SK-N-SH treated with all-trans-retinoic acid at 6 μM for 48 hours (cell line): Measurements from ENCODE around the gene PPP2R2C.

Experiments used
- ARNTL ChIP-seq: fragments of 450-650 bp; formaldehyde crosslinking; IDR thresholded peaks from 2 replicates; pipeline ENCODE4 v1.5.0; 2020; ENCODE audit warnings: low read depth, mild to moderate bottlenecking, moderate library complexity, borderline replicate concordance
- ESRRG ChIP-seq: fragments of 250-450 bp; sonication (Bioruptor Pico); IDR thresholded peaks from 2 replicates; pipeline ENCODE4 v1.6.1; 2021; ENCODE audit warnings: mild to moderate bottlenecking
- POU6F1 ChIP-seq: fragments of 250-450 bp; sonication (Bioruptor Pico); IDR thresholded peaks from 2 replicates; pipeline ENCODE4 v1.8.0; 2021; ENCODE audit warnings: low read depth, mild to moderate bottlenecking, moderate library complexity, borderline replicate concordance
- RARB ChIP-seq: fragments of 250-450 bp; sonication (Bioruptor Pico); IDR thresholded peaks from 2 replicates; pipeline ENCODE4 v1.8.0; 2021; ENCODE audit warnings: mild to moderate bottlenecking, moderate library complexity
- TCF4 ChIP-seq: fragments of 250-450 bp; sonication (Bioruptor Pico); IDR thresholded peaks from 2 replicates; pipeline ENCODE4 v1.8.0; 2021; ENCODE audit warnings: mild to moderate bottlenecking, moderate library complexity, borderline replicate concordance
- ZC3H10 ChIP-seq: fragments of 250-450 bp; sonication (Bioruptor Pico); IDR thresholded peaks from 2 replicates; pipeline ENCODE4 v1.5.1; 2021; ENCODE audit warnings: mild to moderate bottlenecking, moderate library complexity
- ZFP3 ChIP-seq: fragments of 250-450 bp; sonication (Bioruptor Pico); IDR thresholded peaks from 2 replicates; pipeline ENCODE4 v1.5.0; 2020; ENCODE audit warnings: mild to moderate bottlenecking, moderate library complexity
- ZFP30 ChIP-seq: fragments of 450-650 bp; formaldehyde crosslinking; IDR thresholded peaks from 2 replicates; pipeline ENCODE4 v1.5.0; 2022; ENCODE audit warnings: mild to moderate bottlenecking, moderate library complexity
- ZNF565 ChIP-seq: fragments of 450-650 bp; formaldehyde crosslinking; conservative IDR thresholded peaks from 2 replicates; pipeline ENCODE4 v1.5.0; 2020; ENCODE audit warnings: low read depth, mild to moderate bottlenecking, moderate library complexity
- ZNF8 ChIP-seq: fragments of 450-650 bp; formaldehyde crosslinking; IDR thresholded peaks from 2 replicates; pipeline ENCODE4 v1.5.0; 2020; ENCODE audit warnings: mild to moderate bottlenecking, moderate library complexity
- TF ChIP-seq, protein P1 (sequence below): fragments of 250-450 bp; sonication (Bioruptor Pico); IDR thresholded peaks from 2 replicates; pipeline ENCODE4 v1.8.0; 2020; ENCODE audit warnings: mild to moderate bottlenecking, moderate library complexity, borderline replicate concordance

DNA sequence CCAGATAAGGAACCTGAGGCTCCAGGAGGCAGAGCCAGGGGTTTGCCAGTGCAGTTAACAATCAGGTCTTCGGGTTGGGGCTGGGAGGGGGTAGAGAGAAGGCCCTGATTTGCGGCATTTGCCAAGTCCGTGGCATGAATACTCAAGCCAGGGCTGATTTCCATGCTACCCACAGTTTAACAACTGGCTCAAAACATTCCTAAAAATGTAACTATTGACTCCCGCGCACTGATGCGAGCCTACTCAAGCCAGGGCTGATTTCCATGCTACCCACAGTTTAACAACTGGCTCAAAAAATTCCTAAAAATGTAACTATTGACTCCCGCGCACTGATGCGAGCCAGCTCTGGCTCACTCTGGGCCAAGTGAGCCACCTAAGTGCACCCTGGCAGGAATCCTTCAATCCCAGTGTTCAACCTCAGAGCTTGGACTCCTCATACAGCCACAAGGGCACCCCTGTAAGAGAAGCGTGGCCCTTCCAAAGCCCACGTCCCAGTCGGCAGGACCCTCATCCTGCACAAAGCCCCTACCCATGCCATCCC is 75.6 kb downstream of the PPP2R2C start:
- TF ChIP-seq ARNTL (CRISPR knock-in tag), result no peak
- TF ChIP-seq ZC3H10 (CRISPR knock-in tag), result no peak
- TF ChIP-seq ZFP3 (CRISPR knock-in tag), result no peak
- no peak for TF ChIP-seq ESRRG (CRISPR knock-in tag)
- no peak for TF ChIP-seq ZFP30
- no peak for TF ChIP-seq RARB (CRISPR knock-in tag)
- no peak for TF ChIP-seq POU6F1 (CRISPR knock-in tag)
- TF ChIP-seq, protein P1, sequence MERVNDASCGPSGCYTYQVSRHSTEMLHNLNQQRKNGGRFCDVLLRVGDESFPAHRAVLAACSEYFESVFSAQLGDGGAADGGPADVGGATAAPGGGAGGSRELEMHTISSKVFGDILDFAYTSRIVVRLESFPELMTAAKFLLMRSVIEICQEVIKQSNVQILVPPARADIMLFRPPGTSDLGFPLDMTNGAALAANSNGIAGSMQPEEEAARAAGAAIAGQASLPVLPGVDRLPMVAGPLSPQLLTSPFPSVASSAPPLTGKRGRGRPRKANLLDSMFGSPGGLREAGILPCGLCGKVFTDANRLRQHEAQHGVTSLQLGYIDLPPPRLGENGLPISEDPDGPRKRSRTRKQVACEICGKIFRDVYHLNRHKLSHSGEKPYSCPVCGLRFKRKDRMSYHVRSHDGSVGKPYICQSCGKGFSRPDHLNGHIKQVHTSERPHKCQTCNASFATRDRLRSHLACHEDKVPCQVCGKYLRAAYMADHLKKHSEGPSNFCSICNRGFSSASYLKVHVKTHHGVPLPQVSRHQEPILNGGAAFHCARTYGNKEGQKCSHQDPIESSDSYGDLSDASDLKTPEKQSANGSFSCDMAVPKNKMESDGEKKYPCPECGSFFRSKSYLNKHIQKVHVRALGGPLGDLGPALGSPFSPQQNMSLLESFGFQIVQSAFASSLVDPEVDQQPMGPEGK (CRISPR knock-in tag), result no peak
- TF ChIP-seq ZNF8, result no peak
- no peak for TF ChIP-seq TCF4 (CRISPR knock-in tag)
- TF ChIP-seq ZNF565, result no peak
